Stimulated activated CD4-positive, alpha-beta T cell treated with anti-CD3 and anti-CD28 coated beads, TNF-alpha, amount 100 ng/mL, for 1 hour (primary cell): ENCODE results near the gene STARD8.
"Not testable (repeated sequence)": the region's sequence is repeated elsewhere in the genome, so short reads cannot be mapped to it uniquely, and the experiment has no call there.

Experiments
- DNase-seq, 3 donors: peaks; one replicate each; pipeline ENCODE4 v3.0.0-alpha.2; 2020; ENCODE audit warnings: low read depth in 3 of 3, low spot score in 1 of 3

The STARD8 gene

DNA sequence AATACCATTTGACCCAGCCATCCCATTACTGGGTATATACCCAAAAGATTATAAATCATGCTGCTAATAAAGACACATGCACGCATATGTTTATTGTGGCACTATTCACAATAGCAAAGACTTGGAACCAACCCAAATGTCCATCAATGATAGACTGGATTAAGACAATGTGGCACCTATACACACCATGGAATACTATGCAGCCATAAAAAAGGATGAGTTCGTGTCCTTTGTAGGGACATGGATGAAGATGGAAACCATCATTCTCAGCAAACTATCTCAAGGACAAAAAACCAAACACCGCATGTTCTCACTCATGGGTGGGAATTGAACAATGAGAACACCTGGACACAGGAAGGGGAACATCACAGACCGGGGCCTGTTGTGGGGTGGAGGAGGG is 9.0 kb downstream of the STARD8 start:
- not testable (repeated sequence) for DNase-seq

DNA sequence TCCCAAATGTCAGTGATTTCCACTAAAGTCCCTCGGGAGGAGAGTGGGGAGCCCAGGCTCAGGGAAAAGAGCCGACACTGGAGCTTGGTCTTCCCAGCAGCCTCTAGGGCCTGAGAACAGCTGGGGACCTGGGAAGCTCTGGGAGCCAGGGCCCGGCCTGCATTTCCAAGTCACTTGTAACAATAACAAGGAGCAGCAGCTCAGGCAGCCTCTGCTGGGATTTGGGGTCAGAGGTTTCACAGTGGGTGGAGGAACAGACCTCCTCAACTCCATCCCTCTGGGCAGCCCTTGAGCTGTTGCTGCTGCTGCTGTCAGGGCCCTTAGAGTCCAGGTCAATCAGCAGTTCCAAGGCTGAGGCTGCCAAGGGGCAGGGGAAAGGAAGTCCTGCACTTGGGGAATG is 11.1 kb downstream of the STARD8 start:
- DNase-seq = no peak

- DNase-seq = no peak
These were observed 11.9 kb downstream of the STARD8 start for GRCh38 chrX:68659385-68659784.

DNA sequence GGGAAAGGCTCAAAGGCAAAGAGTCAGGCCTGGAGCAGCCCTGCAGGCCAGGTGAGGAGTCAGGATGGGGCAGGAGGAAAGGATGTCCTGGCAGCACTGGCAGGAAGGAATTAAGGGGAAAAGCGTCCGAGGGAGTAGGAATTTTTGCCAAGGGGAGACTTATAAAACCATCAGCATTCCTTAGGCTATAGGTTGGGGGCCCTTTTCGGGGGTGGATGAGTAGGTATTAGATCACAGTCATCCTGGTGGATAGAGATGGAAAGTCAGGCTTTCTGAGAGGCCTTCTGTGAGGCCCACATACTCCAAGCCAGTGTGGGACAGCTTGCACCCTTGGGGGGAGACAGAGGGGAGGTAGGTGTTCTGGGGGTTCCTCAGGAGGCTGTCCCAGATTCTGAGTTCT is 12.3 kb downstream of the STARD8 start:
- no peak for DNase-seq

- no peak for DNase-seq
These were observed 13.3 kb downstream of the STARD8 start for GRCh38 chrX:68660746-68661145.

- DNase-seq = no peak
These were observed 18.0 kb downstream of the STARD8 start for GRCh38 chrX:68665502-68665901.

- DNase-seq = no peak
These were observed 19.1 kb downstream of the STARD8 start for GRCh38 chrX:68666580-68666979.

- no peak for DNase-seq
These were observed 21.8 kb downstream of the STARD8 start for GRCh38 chrX:68669094-68669860.

DNA sequence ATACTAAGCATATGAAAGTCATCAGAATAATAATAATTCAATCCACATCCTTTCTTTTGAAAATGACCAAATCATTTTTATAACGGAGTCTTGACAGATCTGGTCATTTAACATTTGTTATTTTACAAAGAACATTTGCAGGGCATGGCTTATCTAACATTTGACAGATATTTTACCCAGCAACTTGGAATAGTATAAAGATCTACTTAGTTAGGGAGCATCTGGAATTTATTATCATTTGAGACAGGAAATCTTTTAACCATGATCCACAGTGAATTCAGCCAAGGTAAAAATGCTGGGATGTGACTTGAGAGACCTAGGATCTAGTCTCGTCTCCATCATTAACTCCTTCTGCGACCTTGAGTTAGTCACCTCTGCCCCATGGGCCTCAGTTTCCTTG is 22.4 kb downstream of the STARD8 start:
- DNase-seq = no peak

DNA sequence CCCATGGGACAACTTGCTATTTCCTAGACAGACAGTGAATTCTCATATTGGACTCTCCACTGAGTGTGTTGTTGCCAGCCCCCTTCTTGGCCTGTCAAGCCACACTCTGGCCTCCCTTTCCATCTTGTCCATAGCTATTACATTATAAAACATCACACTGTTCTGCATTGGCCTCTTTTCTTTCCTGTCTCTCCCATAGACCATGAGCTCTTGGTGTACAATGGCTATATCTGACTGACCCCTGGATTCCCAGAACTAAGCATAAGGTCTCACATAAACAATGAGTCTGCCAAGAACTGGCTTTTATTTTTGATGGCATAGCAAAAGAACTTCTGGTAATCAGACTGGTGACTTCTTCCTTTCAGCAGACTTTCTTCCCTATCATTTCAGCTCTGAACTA is 23.8 kb downstream of the STARD8 start:
- no peak for DNase-seq

DNA sequence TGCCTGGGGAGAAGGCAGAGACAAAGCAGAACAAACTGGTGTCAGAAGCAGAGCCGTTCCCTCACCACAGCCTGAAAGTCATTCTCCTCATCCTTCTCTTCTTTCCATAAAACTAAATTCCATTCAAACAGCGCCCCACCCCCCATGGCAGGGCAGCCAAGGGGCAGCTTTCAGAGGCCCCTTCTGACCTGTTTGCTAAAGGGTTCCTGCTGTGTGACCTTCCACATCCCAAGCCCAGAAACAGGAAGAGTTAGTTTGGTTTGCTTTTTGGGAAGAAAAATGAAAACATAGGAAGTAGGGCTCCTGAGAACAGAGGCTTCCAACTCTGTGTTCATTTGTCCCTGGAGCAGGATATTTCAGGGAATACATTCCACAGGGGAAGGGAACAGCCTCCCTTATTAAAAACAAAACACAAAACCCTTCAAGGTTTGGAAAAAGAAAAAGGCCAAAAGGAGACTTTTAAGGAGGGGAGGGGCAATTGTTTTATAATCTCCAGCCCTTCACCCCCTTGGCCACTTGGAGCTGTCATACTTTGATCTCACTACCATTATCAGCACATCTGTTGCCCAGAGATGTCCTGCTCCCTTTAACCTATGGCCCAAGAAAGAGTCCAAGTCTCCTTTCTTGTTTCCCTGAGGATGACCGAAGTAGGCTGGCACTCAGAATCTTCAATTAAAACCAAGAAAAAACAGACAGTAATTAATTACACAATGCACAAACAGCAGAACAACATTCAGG is 25.3 kb downstream of the STARD8 start:
- DNase-seq = no peak

DNA sequence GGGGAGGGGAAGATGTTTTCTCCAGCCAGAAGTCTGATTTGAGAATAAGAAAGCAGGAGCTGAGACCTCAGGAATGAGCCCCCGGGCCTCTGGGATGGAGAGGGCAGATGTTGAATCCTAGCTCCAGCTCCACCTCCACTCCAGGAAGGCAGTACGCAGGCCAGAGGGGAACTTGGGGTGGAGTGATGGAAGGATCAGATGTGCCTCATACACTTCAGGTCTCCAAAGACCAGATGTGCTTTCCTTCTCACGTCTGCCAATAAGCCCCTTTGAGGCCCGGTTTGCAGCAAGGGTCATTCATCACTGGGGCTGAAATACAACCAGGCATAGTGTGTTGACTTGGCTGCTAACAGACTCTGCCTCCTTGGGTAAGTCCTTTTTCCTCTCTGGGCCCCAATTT is 28.1 kb downstream of the STARD8 start:
- no peak for DNase-seq

DNA sequence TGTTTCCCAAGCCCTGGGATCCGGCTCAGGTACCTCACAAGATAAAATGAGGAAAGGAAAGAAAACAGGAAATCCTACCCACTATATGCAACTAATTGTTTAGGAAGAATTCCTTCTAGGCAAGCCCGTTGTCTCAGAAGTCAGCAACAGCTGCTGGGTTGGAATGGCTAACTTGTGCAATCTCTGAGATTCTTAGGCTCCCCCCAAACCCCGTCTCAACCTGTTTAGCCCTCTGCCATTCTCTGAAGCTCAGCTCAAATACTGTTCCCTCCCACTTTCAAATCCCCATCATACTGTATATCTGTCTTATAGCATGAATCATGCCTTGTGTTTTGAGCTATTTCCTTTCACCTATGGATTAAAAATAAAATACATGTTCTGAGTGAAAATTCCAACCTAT is 28.9 kb downstream of the STARD8 start:
- no peak for DNase-seq

GRCh38 chrX:68677998-68678397 is 30.5 kb downstream of the STARD8 start:
- no peak for DNase-seq

DNA sequence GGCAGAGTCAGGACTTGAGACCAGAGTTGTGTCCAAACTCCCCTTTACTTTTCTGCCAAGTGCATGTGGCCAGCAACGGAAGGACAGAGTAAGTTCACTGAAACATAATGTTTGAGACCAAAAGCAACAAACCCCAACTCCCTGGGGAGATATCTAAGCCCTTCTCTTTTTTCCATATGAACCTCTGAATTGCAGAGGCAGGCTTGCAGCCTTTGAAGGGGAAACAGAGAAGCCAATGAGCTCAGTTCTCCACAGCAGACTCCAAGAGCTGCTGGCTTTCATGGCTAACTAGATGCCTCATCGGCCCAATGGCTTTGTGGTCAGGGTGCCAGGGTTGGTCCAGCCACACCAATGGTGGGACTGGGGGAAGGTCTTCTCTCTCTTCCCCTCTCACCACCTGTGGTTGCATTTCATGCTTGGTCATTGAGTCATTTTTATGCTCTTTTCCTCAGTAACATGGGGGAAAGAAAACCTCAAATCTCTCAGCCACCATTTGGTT is 34.0 kb downstream of the STARD8 start:
- no peak for DNase-seq

DNA sequence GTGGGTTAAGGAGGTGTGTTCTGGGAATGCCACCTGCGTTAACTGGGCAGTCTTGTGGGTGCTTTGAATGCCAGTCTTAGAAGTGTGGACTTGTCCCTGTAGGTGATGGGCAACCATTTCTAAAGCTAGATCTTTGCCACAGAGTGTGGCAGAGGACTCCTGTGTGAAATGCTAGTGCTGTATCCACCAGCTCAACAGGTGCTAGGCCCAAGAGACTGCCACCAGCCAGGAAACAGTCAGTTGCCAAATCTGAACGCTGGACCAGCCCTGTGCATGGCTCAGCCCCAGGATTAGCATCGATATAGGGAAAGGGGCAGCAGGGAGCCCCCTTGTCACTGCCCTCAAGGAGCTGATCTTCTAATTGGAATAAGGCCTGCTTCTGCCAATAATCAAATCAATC is 35.3 kb downstream of the STARD8 start:
- DNase-seq = no peak

DNA sequence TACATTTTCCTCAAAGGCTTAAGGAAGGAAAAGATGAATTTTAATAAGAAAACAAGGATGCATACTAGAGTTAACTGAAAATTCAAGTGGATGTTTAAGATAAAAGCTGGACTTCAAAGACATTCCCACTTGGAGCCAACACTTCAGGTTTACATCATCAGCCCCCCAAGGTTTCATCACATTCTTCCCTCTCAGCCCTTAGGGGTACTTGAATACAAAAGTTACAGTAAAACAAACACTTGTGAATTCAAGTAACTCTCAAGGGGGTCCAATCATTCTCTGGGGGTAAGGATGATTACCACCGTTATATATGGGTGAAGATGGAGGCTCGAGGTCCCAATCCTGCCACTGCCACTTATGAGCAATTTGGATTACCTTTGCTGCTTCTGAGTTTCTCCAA is 36.1 kb downstream of the STARD8 start:
- no peak for DNase-seq

- no peak for DNase-seq
These were observed 36.9 kb downstream of the STARD8 start for GRCh38 chrX:68684291-68684918.

GRCh38 chrX:68684919-68685304 is 37.4 kb downstream of the STARD8 start:
- no peak for DNase-seq

GRCh38 chrX:68685685-68686084 is 38.2 kb downstream of the STARD8 start:
- DNase-seq = no peak

DNA sequence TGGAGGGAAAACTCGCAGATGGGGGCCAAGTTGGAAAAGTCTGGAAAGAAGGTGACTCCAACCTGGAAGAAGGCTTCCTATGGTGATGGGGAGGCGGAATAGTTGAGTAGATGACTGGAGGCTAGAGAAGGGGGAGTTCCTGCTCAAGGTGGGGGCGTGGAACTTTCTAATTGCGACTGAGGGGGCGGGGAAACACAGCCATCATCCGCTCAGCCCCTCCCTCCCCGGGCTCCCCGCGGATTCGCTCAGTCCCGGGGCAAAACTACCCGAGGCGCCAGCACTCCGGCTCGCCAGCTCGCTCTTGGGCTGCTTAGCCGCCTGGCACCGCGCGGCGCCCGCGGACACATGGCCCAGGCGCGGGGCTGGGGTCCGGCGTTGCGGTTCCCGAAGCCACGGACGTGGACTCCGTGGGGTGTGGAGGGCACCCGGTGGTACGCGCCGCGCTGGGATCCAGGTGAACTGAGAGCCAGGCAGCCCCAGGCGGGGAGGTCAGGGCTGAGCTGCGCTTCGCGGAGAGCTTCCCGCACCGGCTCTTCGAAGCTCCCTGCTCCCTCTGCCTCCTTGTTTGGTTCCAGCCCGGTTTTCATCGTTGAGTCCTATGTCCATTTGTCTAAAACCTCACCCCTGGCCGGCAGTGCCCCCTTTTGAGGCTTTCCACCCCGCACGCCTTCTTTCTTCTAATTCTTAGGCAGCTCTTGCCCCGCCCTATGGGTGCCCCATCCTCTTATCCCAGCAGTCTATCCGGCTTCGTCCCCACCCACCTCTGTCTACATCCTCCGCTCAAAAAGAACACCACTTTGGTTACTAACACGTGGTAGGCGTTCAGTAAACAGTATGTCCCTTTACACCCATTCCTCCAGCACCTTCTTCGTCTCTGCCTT is 38.9 kb downstream of the STARD8 start:
- no peak for DNase-seq
